Mucosa of descending colon (tissue), 3 donors: ENCODE results near the gene ZNF142. TPM values are rescaled to one million over a fixed set of nuclear protein-coding genes. Genes with fewer than 3 reads are reported as not detected.
A peak's percentile ranks its signal among the peaks of the same experiment; 100 is the strongest.

Experiments used
- ATAC-seq: fragments of 200-7000 bp; cut with Tn5 transposase; one replicate; pipeline ENCODE4 v1.9.1; 2020; ENCODE audit warnings: mild to moderate bottlenecking, moderate library complexity
- DNase-seq, 3 donors: peaks; one replicate each; pipeline ENCODE4 v3.0.0-alpha.2; 2020
- H3K36me3 ChIP-seq: fragments of 200-600 bp; one replicate; pipeline ENCODE4 v1.8.0; 2021; ENCODE audit warnings: low read depth, mild to moderate bottlenecking
- H3K4me1 ChIP-seq: fragments of 200-600 bp; one replicate; pipeline ENCODE4 v1.8.0; 2021; ENCODE audit warnings: low read depth, mild to moderate bottlenecking
- H3K4me3 ChIP-seq: fragments of 200-600 bp; one replicate; pipeline ENCODE4 v1.8.0; 2021; ENCODE audit warnings: mild to moderate bottlenecking
- H3K9me3 ChIP-seq: fragments of 200-600 bp; one replicate; pipeline ENCODE4 v1.8.0; 2021; ENCODE audit warnings: mild to moderate bottlenecking
- intact Hi-C, 2 donors: fragments of 100-400 bp; cut with DNase I in 1 of 2; cut with micrococcal nuclease in 1 of 2; formaldehyde crosslinking; loops; one replicate each; pipeline versions ENCODE4 v1.11.0 to v1.11.1; 2022; cut with DNase I, micrococcal nuclease
- total RNA-seq, 3 donors: library from RNA; stranded (reverse); fragmentation: NEBNext Ultra II Directional in 2 of 3; extraction: Animal tissue kit (Norgen Biotek cat#: 25700) in 2 of 3; gene quantifications; one replicate each; pipeline versions ENCODE4 v1.2.1 to v1.2.4, GENCODE V29; 2021 to 2023
- TF ChIP-seq, protein P1 (sequence below): fragments of 200-600 bp; IDR thresholded peaks from one replicate; pipeline ENCODE4 v1.8.0; 2022; ENCODE audit warnings: antibody characterized with exemption, mild to moderate bottlenecking
- donor health status: DM: no; HTN: no; CAD: no; lungs with moderate emphysema.
- donor health status: DM: no; HTN: no; CAD: no.
- donor health status: DM: no; HTN: yes; CAD: no.

ZNF142 gene
- total RNA-seq, 3 donors from 2014 or later = 16.4 to 25.0 (median 19.7) TPM

DNA sequence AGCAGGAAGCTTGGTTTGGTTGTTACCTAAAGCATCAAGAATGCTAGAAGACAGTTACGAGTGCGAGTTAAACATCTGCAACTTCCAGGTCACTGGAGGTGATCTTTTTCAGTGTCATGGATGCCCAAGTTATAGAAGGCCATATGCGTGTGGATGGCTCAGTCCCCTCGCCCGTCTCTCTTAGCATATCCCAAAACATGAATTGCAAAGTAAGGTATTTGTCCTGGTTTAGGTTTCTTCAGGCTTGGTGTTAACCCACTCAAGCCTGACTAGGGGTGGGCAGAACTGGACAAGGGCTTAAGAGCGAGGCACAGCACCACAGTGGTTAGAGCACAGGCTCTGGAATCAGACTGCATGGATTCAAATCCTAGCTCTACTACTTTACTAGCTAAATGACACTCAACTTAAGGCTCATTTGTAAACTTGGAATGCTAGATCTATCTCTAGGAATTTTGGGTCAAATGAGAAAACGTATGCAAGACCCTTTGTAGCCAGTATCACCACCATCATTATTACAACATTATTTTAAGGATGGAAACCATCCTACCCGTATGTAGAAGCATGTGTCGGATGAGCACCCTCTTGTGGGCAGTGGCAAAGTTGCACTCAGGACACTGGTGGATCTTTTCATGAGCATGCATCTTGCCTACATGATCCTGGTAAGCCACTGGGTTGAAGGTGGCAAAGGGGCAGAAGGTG lies 11.2 kb downstream of the ZNF142 start:
- Histone ChIP-seq H3K9me3 (no peaks in the 10 kb centered on the region), H3K36me3 (peaks cover 10% of the 10 kb centered on the region), H3K4me3 (no peak overlapping the region), H3K4me1 (no peaks in the 10 kb centered on the region)
- TF ChIP-seq, protein P1, sequence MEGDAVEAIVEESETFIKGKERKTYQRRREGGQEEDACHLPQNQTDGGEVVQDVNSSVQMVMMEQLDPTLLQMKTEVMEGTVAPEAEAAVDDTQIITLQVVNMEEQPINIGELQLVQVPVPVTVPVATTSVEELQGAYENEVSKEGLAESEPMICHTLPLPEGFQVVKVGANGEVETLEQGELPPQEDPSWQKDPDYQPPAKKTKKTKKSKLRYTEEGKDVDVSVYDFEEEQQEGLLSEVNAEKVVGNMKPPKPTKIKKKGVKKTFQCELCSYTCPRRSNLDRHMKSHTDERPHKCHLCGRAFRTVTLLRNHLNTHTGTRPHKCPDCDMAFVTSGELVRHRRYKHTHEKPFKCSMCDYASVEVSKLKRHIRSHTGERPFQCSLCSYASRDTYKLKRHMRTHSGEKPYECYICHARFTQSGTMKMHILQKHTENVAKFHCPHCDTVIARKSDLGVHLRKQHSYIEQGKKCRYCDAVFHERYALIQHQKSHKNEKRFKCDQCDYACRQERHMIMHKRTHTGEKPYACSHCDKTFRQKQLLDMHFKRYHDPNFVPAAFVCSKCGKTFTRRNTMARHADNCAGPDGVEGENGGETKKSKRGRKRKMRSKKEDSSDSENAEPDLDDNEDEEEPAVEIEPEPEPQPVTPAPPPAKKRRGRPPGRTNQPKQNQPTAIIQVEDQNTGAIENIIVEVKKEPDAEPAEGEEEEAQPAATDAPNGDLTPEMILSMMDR = peak; percentile 72
- ATAC-seq (peak; percentile 89), DNase-seq (peak in 2 of 3 donors; percentile 56 to 68)
- intact Hi-C loops = loop anchor here in 1 of 2 donors (10.0 kb wide), 1 partner anchor 63 kb away; no protein-coding TSS in a partner anchor

DNA sequence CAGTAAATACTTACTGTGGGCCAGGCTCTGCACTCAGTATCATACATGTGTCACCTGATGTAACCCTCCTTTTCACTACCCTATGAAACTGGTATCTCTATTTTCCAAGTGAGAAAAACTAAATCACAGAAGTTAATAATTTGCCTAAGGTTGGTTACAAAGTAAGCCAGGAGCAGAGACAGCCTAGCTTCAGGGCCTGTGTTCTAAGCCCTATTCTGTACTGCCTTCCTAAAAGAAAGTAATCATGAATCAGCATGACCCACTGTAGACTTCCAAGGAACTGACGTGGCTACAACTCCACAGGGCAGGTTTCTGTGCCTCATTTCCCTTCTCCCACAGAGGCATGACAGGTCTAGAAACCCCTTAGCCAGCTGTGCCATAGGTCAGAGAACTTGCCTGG lies 14.3 kb downstream of the ZNF142 start:
- TF ChIP-seq, protein P1 = no peak
- DNase-seq (no peak), ATAC-seq (no peak)
- H3K9me3 ChIP-seq = no peaks in the 10 kb centered on the region
- intact Hi-C loops = loop anchor here in 1 of 2 donors (10.0 kb wide), 1 partner anchor 60 kb away; no protein-coding TSS in a partner anchor
- peaks cover 15% of the 10 kb centered on the region for H3K36me3 ChIP-seq
- no peaks in the 10 kb centered on the region for H3K4me1 ChIP-seq
- no peak overlapping the region for H3K4me3 ChIP-seq

DNA sequence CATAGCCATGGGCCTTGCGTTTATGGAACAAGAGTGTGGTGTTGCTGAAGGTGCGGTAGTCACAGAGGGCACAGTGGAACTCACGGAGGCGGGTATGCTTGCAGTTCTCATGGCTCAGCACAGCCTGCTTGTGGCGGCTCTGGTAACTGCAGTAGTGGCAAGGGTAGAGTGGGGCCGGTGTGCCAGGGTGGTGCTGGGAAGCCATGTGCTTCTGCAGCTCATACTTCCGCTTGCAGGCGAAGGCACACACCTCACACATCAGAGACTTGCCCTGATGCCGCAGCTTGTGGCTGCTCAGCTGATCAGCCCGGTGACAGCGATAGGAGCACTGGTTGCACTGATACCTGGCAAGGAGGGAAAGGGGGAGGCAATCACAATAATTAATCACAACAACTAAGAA lies 14.7 kb downstream of the ZNF142 start:
- ATAC-seq = no peak
- DNase-seq = no peak
- TF ChIP-seq, protein P1 = no peak
- intact Hi-C loops = loop anchor here in 1 of 2 donors (10.0 kb wide), 1 partner anchor 60 kb away; no protein-coding TSS in a partner anchor
- H3K9me3 ChIP-seq = no peaks in the 10 kb centered on the region
- peaks cover 15% of the 10 kb centered on the region for H3K36me3 ChIP-seq
- no peaks in the 10 kb centered on the region for H3K4me1 ChIP-seq
- H3K4me3 ChIP-seq = no peak overlapping the region

- ATAC-seq = no peak
- H3K4me3 ChIP-seq = no peak overlapping the region
- TF ChIP-seq, protein P1 = no peak
- DNase-seq = no peak
- intact Hi-C loops = loop anchor here in 1 of 2 donors (10.0 kb wide), 1 partner anchor 59 kb away; no protein-coding TSS in a partner anchor
- no peaks in the 10 kb centered on the region for H3K4me1 ChIP-seq
- no peaks in the 10 kb centered on the region for H3K9me3 ChIP-seq
- H3K36me3 ChIP-seq = peaks cover 16% of the 10 kb centered on the region
Measured at GRCh38 chr2:218643751-218644310, 15.6 kb downstream of the ZNF142 start.

DNA sequence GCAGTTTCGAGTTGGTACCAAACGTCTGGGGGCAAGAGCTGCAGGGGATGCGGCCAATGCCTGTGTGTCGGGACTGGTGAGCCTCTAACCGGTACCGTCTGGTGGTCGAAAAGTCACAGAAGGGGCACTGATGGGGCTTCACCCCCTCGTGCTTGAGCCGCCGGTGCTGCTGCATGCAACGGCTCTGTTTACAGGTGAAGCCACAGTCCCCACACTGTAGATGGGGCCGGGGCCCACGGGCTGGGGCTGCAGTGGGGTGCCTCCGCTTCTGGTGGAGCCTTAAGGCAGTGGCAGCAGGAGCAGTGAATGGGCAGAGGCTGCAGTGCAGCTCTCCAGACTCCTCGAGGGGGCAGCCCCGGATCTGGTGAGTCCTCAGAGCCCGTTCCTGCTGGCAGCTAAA lies 16.6 kb downstream of the ZNF142 start:
- Histone ChIP-seq H3K36me3 (peaks cover 22% of the 10 kb centered on the region), H3K9me3 (no peaks in the 10 kb centered on the region), H3K4me1 (no peaks in the 10 kb centered on the region), H3K4me3 (no peak overlapping the region)
- ATAC-seq = peak; percentile 10
- TF ChIP-seq, protein P1 = no peak
- no peak for DNase-seq
- intact Hi-C loops = loop anchor here in 1 of 2 donors (10.0 kb wide), 1 partner anchor 58 kb away; no protein-coding TSS in a partner anchor
